ENCODE measurements around the gene CMSS1. TPM values are rescaled to one million over a fixed set of nuclear protein-coding genes. Genes with fewer than 3 reads are reported as not detected.

Gene CMSS1
- total RNA-seq, 1 experiment from 2014 or later: 64.1 TPM

DNA sequence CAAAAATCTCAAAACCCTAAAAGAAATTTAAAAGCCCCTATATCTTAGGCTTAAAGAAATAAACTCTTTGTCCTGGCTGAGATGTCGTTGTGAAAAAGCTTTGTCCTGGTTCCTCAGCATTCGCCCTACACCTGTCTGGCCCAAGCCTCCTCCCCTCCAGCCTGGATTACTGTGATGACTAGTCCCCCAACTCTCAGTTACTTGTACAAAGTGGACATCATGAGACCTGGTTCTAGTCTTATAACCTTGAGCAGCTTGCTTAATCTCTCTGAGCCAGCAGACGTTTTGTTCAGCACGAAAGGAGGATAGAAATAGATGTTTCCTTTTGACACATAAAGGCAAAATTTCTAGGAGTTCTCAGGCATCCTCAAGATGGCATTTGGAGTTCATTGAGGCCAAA, 245.0 kb downstream of the CMSS1 start:
- H3K9me2 ChIP-seq (ENCODE audit: insufficient read depth): no peaks in the 10 kb centered on the region
- no peak overlapping the region for H3K27ac ChIP-seq (ENCODE audit: low read depth, low read length)
- H2AFZ ChIP-seq (ENCODE audit: low read depth, low read length, poor library complexity, severe bottlenecking): no peak overlapping the region
- POLR2A ChIA-PET: no interaction called here
- CTCF ChIA-PET: no interaction called here
- H3K4me3 ChIP-seq (replicated peaks in 1 of 2; ENCODE audit: low read depth in 1 of 2, low read length in 2 of 2): no peak overlapping the region
- TF ChIP-seq ELF1 (IDR thresholded peaks at IDR 0.05; ENCODE audit: borderline replicate concordance, low read depth) (no peak), EZH2phosphoT487 (IDR thresholded peaks at IDR 0.05; ENCODE audit: borderline replicate concordance) (no peak), SP1 (IDR thresholded peaks at IDR 0.05; ENCODE audit: low read depth) (no peak), FOSL1 (IDR thresholded peaks at IDR 0.05; ENCODE audit: low read depth) (no peak), ATF3 (IDR thresholded peaks at IDR 0.05) (no peak), MAX (IDR thresholded peaks at IDR 0.05) (no peak), POLR2AphosphoS5 (IDR thresholded peaks at IDR 0.05; ENCODE audit: low read depth, low read length) (no peak), CTCF (IDR thresholded peaks at IDR 0.05 in 2 of 3, conservative IDR thresholded peaks at IDR 0.05 in 1 of 3; ENCODE audit: borderline replicate concordance in 1 of 3, insufficient read depth in 1 of 3, low read depth in 2 of 3, low read length in 2 of 3) (no peak), YY1 (IDR thresholded peaks at IDR 0.05; ENCODE audit: extremely low read depth, insufficient replicate concordance, low read depth, low read length) (no peak), ZFX (IDR thresholded peaks at IDR 0.05) (no peak), ZNF274 (IDR thresholded peaks at IDR 0.05; ENCODE audit: low read depth, low read length) (no peak), CEBPB (IDR thresholded peaks at IDR 0.05; ENCODE audit: low read depth) (no peak), TCF7L2 (IDR thresholded peaks at IDR 0.05; ENCODE audit: borderline replicate concordance, extremely low read depth, insufficient read depth, insufficient read length) (no peak), JUND (IDR thresholded peaks at IDR 0.05) (no peak), REST (IDR thresholded peaks at IDR 0.05; ENCODE audit: low read depth) (no peak), EZH2 (IDR thresholded peaks at IDR 0.05) (no peak), CBX3 (IDR thresholded peaks at IDR 0.05; ENCODE audit: low read depth) (no peak), POLR2A (IDR thresholded peaks at IDR 0.05; ENCODE audit: borderline replicate concordance, extremely low read depth, insufficient read depth, insufficient read length) (no peak), SRF (IDR thresholded peaks at IDR 0.05; ENCODE audit: low read depth) (no peak)
- no peaks in the 10 kb centered on the region for H3K36me3 ChIP-seq (ENCODE audit: control insufficient read depth in 1 of 2, insufficient read depth in 2 of 2, low read length in 2 of 2)
- H3K4me1 ChIP-seq (ENCODE audit: control insufficient read depth in 1 of 2, insufficient read depth in 2 of 2, low read length in 2 of 2): no peaks in the 10 kb centered on the region
- H3K27me3 ChIP-seq (ENCODE audit: insufficient read depth, low read length): no peaks in the 10 kb centered on the region
- ATAC-seq (no peak), DNase-seq (ENCODE audit: low read depth, low spot score) (no peak)
- intact Hi-C loops (cut with micrococcal nuclease): no loop called here
- H3K79me2 ChIP-seq (ENCODE audit: insufficient read depth, low read length): no peaks in the 10 kb centered on the region
- H3K9ac ChIP-seq (ENCODE audit: low read length): no peak overlapping the region
- RAD21 ChIA-PET (ENCODE audit: low non-redundant PET in 1 of 2, low total read pairs in 2 of 2, uncharacterized antibody in 2 of 2, unreplicated experiment in 2 of 2): no interaction called here
- no TSS peak for BruUV-seq (replicated peaks)
- no peak overlapping the region for H3K4me2 ChIP-seq (ENCODE audit: low read length)
- no peaks in the 10 kb centered on the region for H3K9me3 ChIP-seq (ENCODE audit: control insufficient read depth in 1 of 2, insufficient read depth in 1 of 2, low read depth in 1 of 2, low read length in 2 of 2)
- H4K20me1 ChIP-seq (ENCODE audit: insufficient read depth): no peaks in the 10 kb centered on the region
